Measurements from ENCODE around the gene NR3C1.
A peak's percentile ranks its signal among the peaks of the same experiment; 100 is the strongest.

NR3C1 gene

DNA sequence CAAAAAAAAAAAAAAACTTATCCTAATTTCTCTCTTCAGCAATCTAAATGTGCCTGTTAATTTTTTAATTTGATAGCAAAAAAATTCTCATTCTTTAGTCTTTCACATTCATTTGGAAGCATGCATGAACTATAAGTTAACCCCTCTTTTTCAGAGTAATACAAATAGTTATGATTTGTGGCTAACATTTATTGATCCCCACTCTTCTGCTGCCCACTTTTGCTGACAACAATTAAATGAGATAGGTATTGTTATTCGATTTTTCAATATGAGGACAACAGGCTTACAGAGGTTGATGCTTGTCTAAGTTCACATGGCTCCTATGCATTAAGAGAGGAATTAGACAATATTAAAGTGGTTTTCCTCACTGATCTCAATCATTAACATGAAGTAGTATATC lies 2.9 kb upstream of the NR3C1 start:
- no peak for DNase-seq
- Histone ChIP-seq H3K4me3 (ENCODE audit: insufficient read depth, low read depth, low read length, poor library complexity, severe bottlenecking) (no peak overlapping the region), H3K9me3 (ENCODE audit: control insufficient read depth, low read length) (no peaks in the 10 kb centered on the region), H3K4me1 (ENCODE audit: control insufficient read depth, insufficient read depth, low read length, poor library complexity, severe bottlenecking) (peaks cover 4% of the 10 kb centered on the region), H3K36me3 (ENCODE audit: control insufficient read depth, insufficient read depth, low read length) (no peaks in the 10 kb centered on the region), H3K27me3 (replicated peaks; ENCODE audit: control insufficient read depth, insufficient read depth, low read length, poor library complexity, severe bottlenecking) (no peaks in the 10 kb centered on the region), H3K27ac (ENCODE audit: insufficient read depth, low read length, poor library complexity, severe bottlenecking) (no peak overlapping the region)

- no peaks in the 10 kb centered on the region for H3K36me3 ChIP-seq (ENCODE audit: control insufficient read depth, insufficient read depth, low read length)
- H3K4me3 ChIP-seq (ENCODE audit: insufficient read depth, low read depth, low read length, poor library complexity, severe bottlenecking) = peak overlapping the region; percentile 96
- H3K27ac ChIP-seq (ENCODE audit: insufficient read depth, low read length, poor library complexity, severe bottlenecking) = peak overlapping the region; percentile 95
- H3K4me1 ChIP-seq (ENCODE audit: control insufficient read depth, insufficient read depth, low read length, poor library complexity, severe bottlenecking) = peaks cover 10% of the 10 kb centered on the region
- DNase-seq = no peak
- H3K9me3 ChIP-seq (ENCODE audit: control insufficient read depth, low read length) = no peaks in the 10 kb centered on the region
- no peaks in the 10 kb centered on the region for H3K27me3 ChIP-seq (replicated peaks; ENCODE audit: control insufficient read depth, insufficient read depth, low read length, poor library complexity, severe bottlenecking)
These were observed 2.3 kb upstream of the NR3C1 start for GRCh38 chr5:143405849-143406098.

DNA sequence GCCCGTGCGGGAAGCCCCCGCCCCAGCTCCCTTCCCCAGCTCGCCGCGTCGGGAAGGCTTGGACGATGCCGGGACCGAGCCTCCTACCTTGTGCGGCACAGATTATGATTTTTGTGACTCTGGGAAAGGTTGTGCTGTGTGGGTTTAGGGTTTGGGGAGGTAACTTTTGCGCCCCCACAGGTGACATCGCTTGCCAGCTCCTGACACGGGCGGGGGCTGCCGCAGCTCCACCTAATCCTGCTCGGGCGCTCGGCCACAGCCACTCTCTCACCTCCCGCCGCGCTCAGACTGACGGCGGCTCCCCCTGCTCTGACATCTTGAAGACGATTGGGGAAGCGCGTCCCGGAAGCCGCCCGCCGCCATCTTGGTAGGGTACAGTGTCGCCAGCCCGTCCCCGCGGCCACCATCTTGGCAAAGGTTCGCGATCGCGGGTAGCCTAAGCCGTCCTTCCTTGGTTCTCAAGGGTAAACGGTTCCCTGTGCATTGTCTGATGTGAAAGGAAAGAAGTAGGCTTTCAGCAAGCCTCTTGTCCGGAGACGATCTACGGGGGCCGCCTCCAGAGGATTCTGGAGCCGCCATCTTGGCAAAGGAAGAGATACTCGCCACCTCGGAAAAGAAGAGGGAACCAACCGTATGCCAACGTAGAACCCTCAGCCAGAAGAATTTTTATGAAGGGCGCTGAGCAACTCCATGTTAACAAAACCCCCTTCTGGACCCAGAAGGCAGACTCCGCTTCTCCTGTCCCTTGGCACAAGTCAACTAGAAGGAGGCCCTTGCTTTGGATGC lies 1.8 kb upstream of the NR3C1 start:
- H3K9me3 ChIP-seq (ENCODE audit: control insufficient read depth, low read length) = no peaks in the 10 kb centered on the region
- no peaks in the 10 kb centered on the region for H3K27me3 ChIP-seq (replicated peaks; ENCODE audit: control insufficient read depth, insufficient read depth, low read length, poor library complexity, severe bottlenecking)
- peak overlapping the region; percentile 96 for H3K4me3 ChIP-seq (ENCODE audit: insufficient read depth, low read depth, low read length, poor library complexity, severe bottlenecking)
- peak; percentile 84 to 85 (median 84) for DNase-seq
- H3K27ac ChIP-seq (ENCODE audit: insufficient read depth, low read length, poor library complexity, severe bottlenecking) = peak overlapping the region; percentile 95
- peaks cover 15% of the 10 kb centered on the region for H3K4me1 ChIP-seq (ENCODE audit: control insufficient read depth, insufficient read depth, low read length, poor library complexity, severe bottlenecking)
- peaks cover under 1% of the 10 kb centered on the region for H3K36me3 ChIP-seq (ENCODE audit: control insufficient read depth, insufficient read depth, low read length)

DNA sequence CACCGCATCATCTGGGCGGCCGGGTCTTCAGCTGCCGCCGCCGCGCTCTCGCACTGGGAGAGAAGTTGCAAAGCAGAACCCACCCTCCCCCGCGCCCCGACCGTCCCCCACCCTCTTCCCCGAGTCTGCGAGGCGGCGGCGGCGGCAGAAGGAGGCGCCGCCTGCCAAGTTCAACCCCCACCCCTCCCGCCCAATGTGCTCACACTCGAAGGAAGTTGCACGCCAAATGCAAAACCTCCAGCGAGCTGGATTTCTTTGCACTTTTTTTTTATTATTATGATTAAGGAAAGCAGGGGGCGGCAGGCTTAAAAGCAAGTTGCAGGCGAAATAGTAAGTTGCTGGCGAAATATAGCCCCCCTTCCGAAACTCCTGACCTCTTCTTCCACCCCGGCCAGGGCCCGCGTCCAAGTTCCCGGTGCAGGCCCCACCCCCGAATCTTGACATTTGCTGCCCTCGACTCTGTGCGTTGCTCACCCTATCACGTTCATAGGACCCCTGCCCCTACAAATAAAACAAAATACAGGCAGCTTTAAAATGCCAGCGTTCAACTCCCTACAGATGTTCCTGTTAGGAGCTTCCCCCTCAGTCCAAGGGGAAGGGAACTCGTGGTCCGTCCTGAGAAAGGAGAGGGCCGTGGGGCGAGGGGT lies 1.1 kb upstream of the NR3C1 start:
- Histone ChIP-seq H3K27me3 (replicated peaks; ENCODE audit: control insufficient read depth, insufficient read depth, low read length, poor library complexity, severe bottlenecking) (no peaks in the 10 kb centered on the region), H3K27ac (ENCODE audit: insufficient read depth, low read length, poor library complexity, severe bottlenecking) (peak overlapping the region; percentile 95)

GRCh38 chr5:143403334-143403592 lies 223 bp downstream of the NR3C1 start:
- no peaks in the 10 kb centered on the region for H3K27me3 ChIP-seq (replicated peaks; ENCODE audit: control insufficient read depth, insufficient read depth, low read length, poor library complexity, severe bottlenecking)
- H3K27ac ChIP-seq (ENCODE audit: insufficient read depth, low read length, poor library complexity, severe bottlenecking) = peak overlapping the region; percentile 92
- H3K36me3 ChIP-seq (ENCODE audit: control insufficient read depth, insufficient read depth, low read length) = peaks cover 9% of the 10 kb centered on the region
- H3K4me3 ChIP-seq (ENCODE audit: insufficient read depth, low read depth, low read length, poor library complexity, severe bottlenecking) = peak overlapping the region; percentile 85
- no peaks in the 10 kb centered on the region for H3K9me3 ChIP-seq (ENCODE audit: control insufficient read depth, low read length)
- peaks cover 16% of the 10 kb centered on the region for H3K4me1 ChIP-seq (ENCODE audit: control insufficient read depth, insufficient read depth, low read length, poor library complexity, severe bottlenecking)
- no peak for DNase-seq

More for the DNA sequence above, 1.1 kb upstream of the NR3C1 start:
- Histone ChIP-seq H3K9me3 (ENCODE audit: control insufficient read depth, low read length) (no peaks in the 10 kb centered on the region), H3K36me3 (ENCODE audit: control insufficient read depth, insufficient read depth, low read length) (peaks cover 7% of the 10 kb centered on the region), H3K4me1 (ENCODE audit: control insufficient read depth, insufficient read depth, low read length, poor library complexity, severe bottlenecking) (peaks cover 16% of the 10 kb centered on the region), H3K4me3 (ENCODE audit: insufficient read depth, low read depth, low read length, poor library complexity, severe bottlenecking) (peak overlapping the region; percentile 96)
- peak; percentile 57 to 72 (median 62) for DNase-seq

DNA sequence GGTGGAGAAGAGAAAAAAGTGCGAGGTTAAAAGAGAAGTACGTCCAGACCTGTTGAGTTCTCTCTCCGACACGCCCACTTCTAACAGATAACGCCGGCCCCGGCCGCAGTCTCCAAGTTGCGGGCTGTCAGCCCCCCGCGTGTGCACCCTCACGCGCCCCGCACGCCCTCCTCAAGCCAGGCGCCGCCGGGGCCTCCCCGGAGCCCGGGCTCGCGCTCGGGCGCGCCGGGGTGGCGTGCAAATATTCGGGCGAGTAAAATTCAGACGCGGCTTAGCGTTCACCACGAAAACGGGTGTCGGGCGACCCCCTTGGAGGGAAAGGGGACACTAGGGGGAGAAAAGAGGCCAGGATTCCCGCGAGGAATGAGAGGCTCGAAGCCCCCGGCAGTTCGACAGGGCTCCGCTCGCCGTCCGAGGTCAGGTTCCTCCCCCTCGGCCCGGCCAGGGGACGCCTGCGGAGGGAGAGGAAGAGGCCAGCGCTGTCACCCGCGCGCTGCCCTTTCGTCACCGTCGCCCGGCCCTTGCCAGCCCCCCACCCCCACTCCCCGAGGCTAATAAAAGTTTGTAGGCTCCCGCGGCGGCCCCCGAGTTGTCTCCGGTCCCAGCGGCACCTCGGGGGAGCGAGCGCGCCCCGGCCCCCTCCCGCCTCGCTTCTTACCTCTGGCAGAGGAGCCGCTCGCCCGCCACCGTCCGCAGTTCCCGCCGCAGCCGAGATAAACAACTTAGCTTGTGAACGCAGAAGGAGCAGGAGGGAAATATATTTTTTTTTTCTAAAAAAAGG lies 743 bp downstream of the NR3C1 start:
- Histone ChIP-seq H3K27ac (ENCODE audit: insufficient read depth, low read length, poor library complexity, severe bottlenecking) (peak overlapping the region; percentile 92), H3K36me3 (ENCODE audit: control insufficient read depth, insufficient read depth, low read length) (peaks cover 9% of the 10 kb centered on the region), H3K9me3 (ENCODE audit: control insufficient read depth, low read length) (no peaks in the 10 kb centered on the region), H3K4me1 (ENCODE audit: control insufficient read depth, insufficient read depth, low read length, poor library complexity, severe bottlenecking) (peaks cover 16% of the 10 kb centered on the region), H3K4me3 (ENCODE audit: insufficient read depth, low read depth, low read length, poor library complexity, severe bottlenecking) (peak overlapping the region; percentile 85), H3K27me3 (replicated peaks; ENCODE audit: control insufficient read depth, insufficient read depth, low read length, poor library complexity, severe bottlenecking) (no peaks in the 10 kb centered on the region)
- peak; percentile 21 to 39 (median 39) for DNase-seq

- Histone ChIP-seq H3K9me3 (ENCODE audit: control insufficient read depth, low read length) (no peaks in the 10 kb centered on the region), H3K4me3 (ENCODE audit: insufficient read depth, low read depth, low read length, poor library complexity, severe bottlenecking) (peak overlapping the region; percentile 85), H3K27me3 (replicated peaks; ENCODE audit: control insufficient read depth, insufficient read depth, low read length, poor library complexity, severe bottlenecking) (no peaks in the 10 kb centered on the region), H3K36me3 (ENCODE audit: control insufficient read depth, insufficient read depth, low read length) (peaks cover 9% of the 10 kb centered on the region), H3K4me1 (ENCODE audit: control insufficient read depth, insufficient read depth, low read length, poor library complexity, severe bottlenecking) (peaks cover 21% of the 10 kb centered on the region), H3K27ac (ENCODE audit: insufficient read depth, low read length, poor library complexity, severe bottlenecking) (peak overlapping the region; percentile 92)
- DNase-seq = peak; percentile 7 to 32 (median 9)
These were observed 1.4 kb downstream of the NR3C1 start for GRCh38 chr5:143402017-143402552.

- H3K36me3 ChIP-seq (ENCODE audit: control insufficient read depth, insufficient read depth, low read length) = peaks cover 9% of the 10 kb centered on the region
- no peaks in the 10 kb centered on the region for H3K27me3 ChIP-seq (replicated peaks; ENCODE audit: control insufficient read depth, insufficient read depth, low read length, poor library complexity, severe bottlenecking)
- H3K4me3 ChIP-seq (ENCODE audit: insufficient read depth, low read depth, low read length, poor library complexity, severe bottlenecking) = peak overlapping the region; percentile 85
- H3K27ac ChIP-seq (ENCODE audit: insufficient read depth, low read length, poor library complexity, severe bottlenecking) = peak overlapping the region; percentile 92
- no peaks in the 10 kb centered on the region for H3K9me3 ChIP-seq (ENCODE audit: control insufficient read depth, low read length)
- no peak for DNase-seq
- H3K4me1 ChIP-seq (ENCODE audit: control insufficient read depth, insufficient read depth, low read length, poor library complexity, severe bottlenecking) = peaks cover 21% of the 10 kb centered on the region
These were observed 2.1 kb downstream of the NR3C1 start for GRCh38 chr5:143401227-143402016.

- Histone ChIP-seq H3K27me3 (replicated peaks; ENCODE audit: control insufficient read depth, insufficient read depth, low read length, poor library complexity, severe bottlenecking) (no peaks in the 10 kb centered on the region), H3K27ac (ENCODE audit: insufficient read depth, low read length, poor library complexity, severe bottlenecking) (no peak overlapping the region), H3K9me3 (ENCODE audit: control insufficient read depth, low read length) (no peaks in the 10 kb centered on the region), H3K4me1 (ENCODE audit: control insufficient read depth, insufficient read depth, low read length, poor library complexity, severe bottlenecking) (peaks cover 20% of the 10 kb centered on the region), H3K4me3 (ENCODE audit: insufficient read depth, low read depth, low read length, poor library complexity, severe bottlenecking) (peak overlapping the region; percentile 41), H3K36me3 (ENCODE audit: control insufficient read depth, insufficient read depth, low read length) (peaks cover 9% of the 10 kb centered on the region)
- no peak for DNase-seq
These were observed 2.8 kb downstream of the NR3C1 start for GRCh38 chr5:143400541-143401226.
